Measurements from ENCODE around the gene PMP22. TPM values are rescaled to one million over a fixed set of nuclear protein-coding genes. Genes with fewer than 3 reads are reported as not detected.
A peak's percentile ranks its signal among the peaks of the same experiment; 100 is the strongest.

The PMP22 gene
- total RNA-seq, 6 experiments from 2014 or later, result 3.0 to 9.2 (median 6.9) TPM

DNA sequence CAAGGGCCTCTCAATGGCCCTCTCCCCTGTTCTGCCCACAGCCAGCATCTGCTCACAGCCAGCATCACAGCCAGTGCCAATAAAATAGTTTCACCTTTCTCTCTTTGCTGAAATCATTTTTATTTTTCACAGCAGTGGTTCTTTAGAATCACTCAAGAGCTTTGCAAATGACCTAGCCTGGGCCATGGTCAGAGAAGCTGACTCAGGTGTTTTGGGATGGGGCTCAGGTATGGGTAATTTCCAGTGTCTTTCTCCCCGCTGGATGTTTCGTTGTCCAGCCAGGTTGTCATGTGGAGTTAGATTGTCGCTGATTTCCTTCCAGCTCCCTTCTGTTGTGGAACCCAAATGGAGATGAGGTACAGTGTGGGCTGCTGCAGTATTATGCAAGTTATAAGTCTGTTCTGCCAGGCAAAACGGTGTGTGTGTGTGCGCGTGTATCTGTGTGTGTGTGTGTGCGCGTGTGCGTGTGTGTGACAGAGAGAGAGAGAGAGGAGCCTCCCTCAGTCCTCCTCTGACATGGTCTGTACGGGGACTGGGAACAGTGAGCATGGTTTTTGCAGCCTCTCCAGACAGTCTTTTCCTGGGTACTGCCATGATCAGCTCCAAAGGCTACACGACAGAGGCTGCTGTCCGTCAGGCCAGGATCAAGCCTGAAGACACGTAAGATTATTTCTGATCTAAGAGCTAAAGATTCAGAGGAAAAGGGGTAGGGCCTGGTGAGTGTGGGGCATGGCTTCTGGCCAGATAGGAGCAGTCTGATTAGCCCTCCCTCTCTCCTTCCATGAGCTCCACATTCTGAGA, 1.4 kb upstream of the PMP22 start:
- H3K4me1 ChIP-seq, result peaks cover 0 to under 1% (median 0%) of the 10 kb centered on the region in 4 donors

DNA sequence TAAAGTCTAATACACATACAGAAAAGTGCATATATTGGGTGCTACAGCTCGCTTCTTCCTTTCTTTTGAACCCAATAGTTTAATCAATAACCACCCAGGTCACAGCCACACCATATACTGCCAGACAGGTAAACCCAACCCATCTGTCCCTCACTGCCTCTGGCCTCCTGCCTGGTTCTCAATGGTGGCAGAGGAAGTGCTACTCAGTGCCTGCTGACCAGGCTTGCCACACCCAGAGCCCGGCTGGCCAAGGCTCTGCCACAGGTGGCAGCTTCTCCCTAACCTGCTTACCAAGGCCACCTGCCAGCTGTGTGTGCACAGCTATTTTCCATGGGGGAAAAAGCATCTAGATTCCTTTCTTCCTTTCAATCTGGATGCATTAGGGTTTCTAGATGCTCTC, 584 bp downstream of the PMP22 start:
- no peaks in the 10 kb centered on the region for H3K9me3 ChIP-seq
- ATAC-seq, result peak in 1 of 4 donors; percentile 4
- no peak overlapping the region for H3K4me3 ChIP-seq
- TF ChIP-seq, protein P1, sequence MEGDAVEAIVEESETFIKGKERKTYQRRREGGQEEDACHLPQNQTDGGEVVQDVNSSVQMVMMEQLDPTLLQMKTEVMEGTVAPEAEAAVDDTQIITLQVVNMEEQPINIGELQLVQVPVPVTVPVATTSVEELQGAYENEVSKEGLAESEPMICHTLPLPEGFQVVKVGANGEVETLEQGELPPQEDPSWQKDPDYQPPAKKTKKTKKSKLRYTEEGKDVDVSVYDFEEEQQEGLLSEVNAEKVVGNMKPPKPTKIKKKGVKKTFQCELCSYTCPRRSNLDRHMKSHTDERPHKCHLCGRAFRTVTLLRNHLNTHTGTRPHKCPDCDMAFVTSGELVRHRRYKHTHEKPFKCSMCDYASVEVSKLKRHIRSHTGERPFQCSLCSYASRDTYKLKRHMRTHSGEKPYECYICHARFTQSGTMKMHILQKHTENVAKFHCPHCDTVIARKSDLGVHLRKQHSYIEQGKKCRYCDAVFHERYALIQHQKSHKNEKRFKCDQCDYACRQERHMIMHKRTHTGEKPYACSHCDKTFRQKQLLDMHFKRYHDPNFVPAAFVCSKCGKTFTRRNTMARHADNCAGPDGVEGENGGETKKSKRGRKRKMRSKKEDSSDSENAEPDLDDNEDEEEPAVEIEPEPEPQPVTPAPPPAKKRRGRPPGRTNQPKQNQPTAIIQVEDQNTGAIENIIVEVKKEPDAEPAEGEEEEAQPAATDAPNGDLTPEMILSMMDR (IDR thresholded peaks at IDR 0.05), result no peak
- TF ChIP-seq POLR2A (IDR thresholded peaks at IDR 0.05), result no peak
- no peaks in the 10 kb centered on the region for H3K36me3 ChIP-seq
- H3K27me3 ChIP-seq, result no peaks in the 10 kb centered on the region
- no peak overlapping the region for H3K27ac ChIP-seq
- peak; percentile 35 to 59 (median 54) for DNase-seq
- WGBS (ENCODE audit: insufficient coverage, low coverage, low lambda C conversion rate, missing lambda C conversion rate), result 32% methylated on average over 2 of the region's 2 CpGs
- peaks cover 0 to 7% (median 0%) of the 10 kb centered on the region in 4 donors for H3K4me1 ChIP-seq
- intact Hi-C loops (cut with DNase I), result loop anchor here in 1 of 2 donors (10.0 kb wide), 1 partner anchor 240 kb away; no protein-coding TSS in a partner anchor

More for the DNA sequence above, 1.4 kb upstream of the PMP22 start:
- DNase-seq, result no peak
- no peaks in the 10 kb centered on the region for H3K9me3 ChIP-seq
- 68% methylated on average over 11 of the region's 13 CpGs for WGBS (ENCODE audit: insufficient coverage, low coverage, low lambda C conversion rate, missing lambda C conversion rate)
- H3K27ac ChIP-seq, result no peak overlapping the region
- no peak for ATAC-seq
- TF ChIP-seq, protein P1 (IDR thresholded peaks at IDR 0.05), result no peak
- TF ChIP-seq POLR2A (IDR thresholded peaks at IDR 0.05), result no peak
- H3K36me3 ChIP-seq, result no peaks in the 10 kb centered on the region
- no peaks in the 10 kb centered on the region for H3K27me3 ChIP-seq
- H3K4me3 ChIP-seq, result no peak overlapping the region
- intact Hi-C loops (cut with DNase I), result loop anchor here in 1 of 2 donors (10.0 kb wide), 1 partner anchor 238 kb away; no protein-coding TSS in a partner anchor

GRCh38 chr17:15263680-15264079, 1.4 kb downstream of the PMP22 start:
- intact Hi-C loops (cut with DNase I), result loop anchor here in 1 of 2 donors (10.0 kb wide), 1 partner anchor 241 kb away; no protein-coding TSS in a partner anchor
- DNase-seq, result no peak
- no peak overlapping the region for H3K4me3 ChIP-seq
- peaks cover 0 to 7% (median 0%) of the 10 kb centered on the region in 4 donors for H3K4me1 ChIP-seq
- no peaks in the 10 kb centered on the region for H3K36me3 ChIP-seq
- whole genome bisulfite sequencing (ENCODE audit: insufficient coverage, low coverage, low lambda C conversion rate, missing lambda C conversion rate), result 43% methylated on average over 3 of the region's 3 CpGs
- H3K9me3 ChIP-seq, result no peaks in the 10 kb centered on the region
- TF ChIP-seq, protein P1 (IDR thresholded peaks at IDR 0.05), result no peak
- no peak for TF ChIP-seq POLR2A (IDR thresholded peaks at IDR 0.05)
- no peak for ATAC-seq
- no peak overlapping the region for H3K27ac ChIP-seq
- no peaks in the 10 kb centered on the region for H3K27me3 ChIP-seq

DNA sequence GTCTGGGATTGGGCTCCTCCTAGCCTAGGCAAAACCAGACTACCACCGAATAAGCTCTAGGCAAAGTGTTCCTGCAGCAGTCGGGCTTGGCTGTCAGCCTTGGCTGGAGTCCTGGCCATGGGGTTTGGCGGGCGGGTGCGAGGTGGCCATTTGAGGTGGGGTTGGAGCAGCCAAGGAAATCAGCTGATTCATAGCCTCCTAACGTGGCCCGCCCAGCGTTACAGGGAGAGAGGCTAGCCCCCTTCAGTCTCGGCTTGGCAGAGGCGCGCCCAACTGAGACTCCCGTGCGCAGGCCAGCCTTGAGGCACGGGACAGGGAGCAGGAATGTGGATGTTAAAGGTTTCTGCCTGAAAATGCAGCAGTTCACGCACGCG, 1.9 kb downstream of the PMP22 start:
- peak in 2 of 3 donors; percentile 42 to 54 for DNase-seq
- H3K36me3 ChIP-seq, result no peaks in the 10 kb centered on the region
- intact Hi-C loops (cut with DNase I), result loop anchor here in 1 of 2 donors (10.0 kb wide), 1 partner anchor 242 kb away; no protein-coding TSS in a partner anchor
- no peak for TF ChIP-seq POLR2A (IDR thresholded peaks at IDR 0.05)
- TF ChIP-seq, protein P1 (IDR thresholded peaks at IDR 0.05), result no peak
- H3K4me1 ChIP-seq, result peaks cover 0 to 7% (median 0%) of the 10 kb centered on the region in 4 donors
- peak in 1 of 4 donors; percentile 14 for ATAC-seq
- no peaks in the 10 kb centered on the region for H3K9me3 ChIP-seq
- H3K4me3 ChIP-seq, result peak overlapping the region; percentile 21 to 54 (median 32)
- H3K27ac ChIP-seq, result peak overlapping the region; percentile 26 to 65 (median 55)
- H3K27me3 ChIP-seq, result no peaks in the 10 kb centered on the region
- WGBS (ENCODE audit: insufficient coverage, low coverage, low lambda C conversion rate, missing lambda C conversion rate), result 7% methylated on average over 13 of the region's 17 CpGs
